MCF 10A (cell line): ENCODE data around the gene PCGF2. TPM values are rescaled to one million over a fixed set of nuclear protein-coding genes. Genes with fewer than 3 reads are reported as not detected.

Source experiments
- BruUV-seq: library from RNA; stranded (reverse); fragments of 400-500 nt; replicated peaks from 2 replicates; lab custom pipeline; 2021; lab: Mats Ljungman, UMichigan
- CTCF ChIA-PET: fragments of 300-600 bp; sonication (Branson Sonifier 250); formaldehyde crosslinking; extraction: SDS; loops from one replicate; lab custom pipeline; 2021; ENCODE audit warnings: antibody characterized with exemption, inconsistent platforms; lab: Yijun Ruan, JAX
- POLR2A ChIA-PET: fragments of 300-600, 350-650 bp; sonication (Branson Sonifier 250); formaldehyde crosslinking; extraction: SDS; loops from one replicate; lab custom pipeline; 2020; ENCODE audit warnings: antibody characterized with exemption, inconsistent platforms; lab: Yijun Ruan, JAX
- DNase-seq: peaks from one replicate; pipeline ENCODE4 v3.0.0-alpha.2; 2018; ENCODE audit not compliant: unreplicated experiment
- H3K27ac Mint-ChIP-seq: one replicate; pipeline ENCODE4 v1.8.0; 2022; ENCODE audit warnings: mild to moderate bottlenecking, low read depth, mixed read lengths; ENCODE audit not compliant: unreplicated experiment
- H3K27me3 Mint-ChIP-seq: one replicate; pipeline ENCODE4 v1.8.0; 2022; ENCODE audit warnings: mixed read lengths; ENCODE audit not compliant: insufficient read depth, unreplicated experiment
- H3K36me3 Mint-ChIP-seq: one replicate; pipeline ENCODE4 v1.8.0; 2022; ENCODE audit warnings: mild to moderate bottlenecking, moderate library complexity, mixed read lengths; ENCODE audit not compliant: insufficient read depth, unreplicated experiment
- H3K4me1 Mint-ChIP-seq: one replicate; pipeline ENCODE4 v1.8.0; 2022; ENCODE audit warnings: mixed read lengths; ENCODE audit not compliant: insufficient read depth, unreplicated experiment
- H3K4me3 Mint-ChIP-seq: one replicate; pipeline ENCODE4 v1.8.0; 2022; ENCODE audit warnings: mild to moderate bottlenecking, moderate library complexity, mixed read lengths; ENCODE audit not compliant: unreplicated experiment
- H3K9me3 Mint-ChIP-seq: one replicate; pipeline ENCODE4 v1.8.0; 2022; ENCODE audit warnings: mixed read lengths; ENCODE audit not compliant: unreplicated experiment
- CTCF ChIP-seq: fragments of 200-600 bp; IDR thresholded peaks from one replicate; pipeline ENCODE4 v1.8.0; 2022; ENCODE audit warnings: antibody characterized with exemption, mild to moderate bottlenecking; ENCODE audit not compliant: unreplicated experiment
- intact Hi-C: fragments of 100-400 bp; cut with micrococcal nuclease; formaldehyde crosslinking; loops from 2 replicates; pipeline ENCODE4 v1.14.1; 2022
- microRNA-seq: library from miRNA; unstranded; fragments of <30 nt; microRNA quantifications from one replicate; pipeline ENCODE4 v1.2.0, GENCODE V29; 2022
- total RNA-seq: library from RNA; stranded (reverse); gene quantifications from 2 replicates; pipeline ENCODE4 v1.2.3, GENCODE V29; 2022

Gene PCGF2
- total RNA-seq, 1 experiment from 2014 or later: 32.6 TPM

GRCh38 chr17:38690386-38690785, 57.8 kb downstream of the PCGF2 start:
- no peaks in the 10 kb centered on the region for H3K36me3 Mint-ChIP-seq
- CTCF ChIA-PET: interaction anchor here (0.6 to 0.9 kb wide), 2 partner anchors 40 to 131 kb away, joined by 3 to 4 read pairs; no protein-coding TSS in a partner anchor
- no peaks in the 10 kb centered on the region for H3K9me3 Mint-ChIP-seq
- peaks cover 7% of the 10 kb centered on the region for H3K4me1 Mint-ChIP-seq
- H3K27me3 Mint-ChIP-seq: peaks cover 11% of the 10 kb centered on the region
- POLR2A ChIA-PET: interaction anchor here (1.1 kb wide), 1 partner anchor 336 kb away, joined by 3 read pairs; no protein-coding TSS in a partner anchor
- no peak overlapping the region for H3K27ac Mint-ChIP-seq
- intact Hi-C loops: no loop called here
- DNase-seq: no peak
- no peak for TF ChIP-seq CTCF
- no peak overlapping the region for H3K4me3 Mint-ChIP-seq
- no TSS peak for BruUV-seq

- no peak for TF ChIP-seq CTCF
- H3K27me3 Mint-ChIP-seq: peaks cover 11% of the 10 kb centered on the region
- H3K4me1 Mint-ChIP-seq: peaks cover 7% of the 10 kb centered on the region
- no peaks in the 10 kb centered on the region for H3K9me3 Mint-ChIP-seq
- peak; percentile 50 for DNase-seq
- ChIA-PET POLR2A (interaction anchor here (0.6 kb wide), 1 partner anchor 108 kb away, joined by 4 read pairs; no protein-coding TSS in a partner anchor), CTCF (interaction anchor here (0.6 to 2.2 kb wide), 6 partner anchors 10 to 860 kb away, joined by 3 to 8 read pairs (median 4); no protein-coding TSS in a partner anchor)
- no peak overlapping the region for H3K4me3 Mint-ChIP-seq
- no peaks in the 10 kb centered on the region for H3K36me3 Mint-ChIP-seq
- intact Hi-C loops: no loop called here
- H3K27ac Mint-ChIP-seq: no peak overlapping the region
- no TSS peak for BruUV-seq
These were observed 60.9 kb downstream of the PCGF2 start for GRCh38 chr17:38687286-38687685.

- POLR2A ChIA-PET: interaction anchor here (1.3 kb wide), 1 partner anchor 9 kb away, joined by 4 read pairs; no protein-coding TSS in a partner anchor
- H3K27ac Mint-ChIP-seq: no peak overlapping the region
- H3K4me3 Mint-ChIP-seq: no peak overlapping the region
- BruUV-seq: no TSS peak
- intact Hi-C loops: no loop called here
- no peaks in the 10 kb centered on the region for H3K9me3 Mint-ChIP-seq
- no peak for TF ChIP-seq CTCF
- H3K36me3 Mint-ChIP-seq: no peaks in the 10 kb centered on the region
- no peak for DNase-seq
- peaks cover 11% of the 10 kb centered on the region for H3K27me3 Mint-ChIP-seq
- CTCF ChIA-PET: no interaction called here
- peaks cover 7% of the 10 kb centered on the region for H3K4me1 Mint-ChIP-seq
These were observed 62.6 kb downstream of the PCGF2 start for GRCh38 chr17:38685491-38685890.

Small RNAs within 50 kb of the gene (microRNA-seq; reads per million reads assigned to microRNA genes)
- gene MIR4726 (1.5 reads per million, percentile 5 among the genes with 10 or more reads in this experiment), gene MIR4734 (not detected)

Other genes starting within 250 kb of the PCGF2 start
- 5.7 and 8.6 TPM in 2 replicates for gene SRCIN1, start 142.4 kb downstream of the PCGF2 start, total RNA-seq
- gene EPOP, start 73.4 kb downstream of the PCGF2 start, total RNA-seq: 3.4 and 3.6 TPM in 2 replicates
- 59.6 and 65.3 TPM in 2 replicates for gene MLLT6, start 43.1 kb downstream of the PCGF2 start, total RNA-seq
- 36.8 and 42.0 TPM in 2 replicates for gene CISD3, start 18.0 kb downstream of the PCGF2 start, total RNA-seq
- gene PSMB3, start 4.4 kb upstream of the PCGF2 start, total RNA-seq: 124 and 145 TPM in 2 replicates
- 25.9 and 27.4 TPM in 2 replicates for gene PIP4K2B, start 51.2 kb upstream of the PCGF2 start, total RNA-seq
- 21.9 and 23.4 TPM in 2 replicates for gene CWC25, start 77.0 kb upstream of the PCGF2 start, total RNA-seq
- 1,891 and 2,060 TPM in 2 replicates for gene RPL23, start 105.4 kb upstream of the PCGF2 start, total RNA-seq
- 65.1 and 68.1 TPM in 2 replicates for gene LASP1, start 121.7 kb upstream of the PCGF2 start, total RNA-seq
- gene FBXO47, start 219.1 kb upstream of the PCGF2 start, total RNA-seq: not detected in 2 replicates